NOMO-1 treated with dmso at 0.1 percent for 144 hours (cell line): ENCODE data around the gene PSPH.
"Not testable (repeated sequence)": the region's sequence is repeated elsewhere in the genome, so short reads cannot be mapped to it uniquely, and the experiment has no call there.

Experiments used
- DNase-seq: peaks from one replicate; lab custom pipeline; 2025; ENCODE audit not compliant: unreplicated experiment; lab: John Stamatoyannopoulos, UW

Gene PSPH

DNA sequence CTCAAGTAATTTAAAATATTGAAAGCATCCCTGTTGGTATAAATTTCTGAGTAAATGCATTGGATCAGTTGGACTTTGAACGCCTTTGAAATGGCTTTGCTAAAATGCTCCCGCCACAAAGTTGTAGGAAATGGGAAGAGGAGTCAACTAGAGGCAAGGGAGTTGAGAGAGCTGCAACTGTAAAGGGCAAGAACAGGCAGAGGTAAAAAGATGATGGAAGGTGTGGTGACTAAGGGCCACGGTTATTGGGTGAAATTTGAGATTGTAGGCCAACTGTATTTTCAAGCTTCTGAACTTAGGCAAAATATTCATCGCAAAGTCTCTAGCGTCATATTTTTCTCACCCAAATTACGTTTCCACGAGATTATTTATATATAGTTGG lies 12.2 kb upstream of the PSPH start:
- no peak for DNase-seq

DNA sequence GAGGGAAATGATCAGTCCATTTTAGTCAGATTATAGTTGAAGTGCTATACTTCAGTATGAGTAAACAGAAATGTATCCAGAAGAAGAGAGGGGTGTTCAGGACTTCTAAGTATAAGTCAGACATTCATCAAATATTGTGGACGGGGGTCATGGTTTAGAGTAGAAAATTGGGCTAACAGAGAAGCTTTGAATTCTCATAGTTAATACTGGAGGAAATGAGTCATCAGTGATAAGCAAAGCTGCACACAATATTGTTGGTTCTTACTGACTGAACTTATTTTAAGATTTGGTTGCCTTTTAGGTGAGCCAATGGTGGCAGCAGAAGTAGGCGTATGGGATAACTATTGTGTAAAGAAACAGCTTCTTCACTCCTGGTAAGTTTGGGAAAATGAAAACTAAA lies 11.1 kb upstream of the PSPH start:
- no peak for DNase-seq

DNA sequence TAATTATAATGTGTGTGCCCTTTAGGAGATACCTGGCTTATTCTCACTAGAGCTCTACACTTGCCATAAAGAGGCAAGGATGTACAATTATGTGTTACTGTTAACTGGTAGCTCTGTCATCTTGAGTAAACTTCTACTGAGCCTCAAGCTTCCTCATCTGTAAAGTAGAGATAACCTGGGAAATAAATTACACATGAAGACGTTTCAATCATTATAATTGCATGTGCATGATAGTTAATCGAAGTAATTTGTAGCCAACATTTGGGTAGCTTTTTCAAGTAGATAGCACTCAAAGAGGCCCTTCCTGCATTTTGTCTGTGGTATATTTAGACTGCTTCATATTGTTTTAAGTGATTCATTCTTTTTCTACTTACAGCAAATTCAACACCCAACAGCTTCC lies 2.7 kb upstream of the PSPH start:
- DNase-seq, result no peak

DNA sequence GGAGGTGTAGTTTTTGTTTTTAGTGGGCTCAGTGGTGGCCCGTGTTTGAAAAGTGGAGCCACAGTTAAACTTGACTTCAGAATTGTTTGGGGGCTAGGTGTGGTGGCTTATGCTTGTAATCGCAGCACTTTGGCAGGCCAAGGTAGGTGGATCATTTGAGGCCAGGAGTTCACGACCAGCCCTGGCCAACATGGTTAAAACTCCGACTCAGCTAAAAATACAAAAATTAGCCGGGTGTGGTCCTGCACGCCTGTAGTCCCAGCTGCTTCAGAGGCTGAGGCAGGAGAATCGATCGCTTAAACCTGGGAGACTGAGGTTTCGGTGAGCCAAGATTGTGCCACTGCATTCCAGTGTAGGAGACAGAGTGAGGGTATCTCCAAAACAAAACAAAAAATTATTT lies 2.1 kb upstream of the PSPH start:
- DNase-seq, result no peak

DNA sequence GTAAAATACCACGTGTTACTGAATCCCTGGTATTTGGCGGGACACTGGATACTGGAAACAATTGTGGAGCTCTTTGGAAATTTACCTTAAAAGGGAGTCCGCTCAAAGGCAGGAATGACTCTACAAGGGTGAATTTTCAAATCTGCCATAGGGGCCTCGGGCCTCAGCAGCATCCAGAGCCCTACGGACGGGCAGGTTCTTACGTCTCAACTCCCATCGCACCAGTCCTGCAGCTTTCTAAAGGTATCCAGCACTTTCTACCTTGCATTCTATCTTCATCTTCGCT lies 248 bp downstream of the PSPH start:
- DNase-seq, result no peak

DNA sequence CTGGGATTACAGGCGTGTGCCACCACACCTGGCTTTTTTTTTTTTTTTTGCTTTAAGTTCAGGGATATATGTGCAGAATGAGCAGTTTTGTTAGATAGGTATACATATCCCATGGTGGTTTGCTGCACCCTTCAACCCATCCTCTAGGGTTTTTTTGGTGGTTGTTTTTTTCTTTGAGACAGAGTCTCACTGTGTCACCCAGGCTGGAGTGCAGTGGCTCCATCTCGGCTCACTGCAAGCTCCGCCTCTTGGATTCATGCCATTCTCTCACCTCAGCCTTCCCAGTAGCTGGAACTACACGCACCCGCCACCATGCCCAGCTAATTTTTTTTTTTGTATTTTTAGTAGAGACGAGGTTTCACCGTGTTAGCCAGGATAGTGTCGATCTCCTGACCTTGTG lies 2.5 kb downstream of the PSPH start:
- DNase-seq, result not testable (repeated sequence)

DNA sequence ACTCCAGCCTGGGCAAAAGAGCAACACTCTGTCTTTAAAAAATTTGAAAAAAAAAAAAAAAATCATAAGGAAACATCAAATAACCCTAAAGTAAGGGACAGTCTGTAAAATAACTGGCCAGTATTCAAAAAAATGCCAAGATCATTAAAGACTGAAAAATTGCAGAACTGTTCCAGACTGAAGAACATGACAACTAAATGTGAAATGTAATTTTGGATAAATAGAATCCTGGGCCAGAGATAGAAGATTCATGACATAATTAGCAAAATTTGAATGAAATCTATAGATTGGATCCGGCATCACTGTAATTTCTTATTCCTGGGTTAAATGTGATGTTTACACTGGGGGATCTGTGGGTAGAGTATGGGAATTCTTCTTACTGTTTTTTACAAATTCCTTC lies 3.0 kb downstream of the PSPH start:
- DNase-seq, result no peak

DNA sequence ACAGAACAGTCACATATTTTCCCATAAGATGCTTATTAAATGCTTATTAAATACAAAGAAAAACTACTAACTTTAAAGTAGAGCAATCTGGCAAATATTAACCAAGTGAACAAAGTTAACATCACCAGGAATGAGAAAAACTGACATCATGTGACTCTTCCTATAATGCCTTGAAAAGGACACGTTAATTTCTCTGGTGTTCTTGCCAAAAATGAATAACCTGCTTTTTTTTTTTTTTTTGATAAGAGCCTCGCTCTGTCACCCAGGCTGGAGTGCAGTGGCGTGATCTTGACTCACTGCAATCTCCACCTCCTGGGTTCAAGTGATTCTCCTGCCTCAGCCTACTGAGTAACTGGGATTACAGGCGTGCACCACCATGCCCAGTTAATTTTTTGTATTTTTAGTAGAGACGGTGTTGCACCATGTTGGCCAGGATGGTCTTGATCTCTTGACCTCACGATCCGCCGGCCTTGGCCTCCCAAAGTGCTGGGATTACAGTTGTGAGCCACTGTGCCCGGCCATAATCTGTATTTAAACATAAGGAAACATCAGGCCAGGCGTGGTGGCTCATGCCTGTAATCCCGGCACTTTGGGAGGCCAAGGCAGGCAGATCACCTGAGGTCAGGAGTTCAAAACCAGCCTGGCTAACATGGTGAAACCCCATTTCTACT lies 3.7 kb downstream of the PSPH start:
- DNase-seq, result not testable (repeated sequence)

DNA sequence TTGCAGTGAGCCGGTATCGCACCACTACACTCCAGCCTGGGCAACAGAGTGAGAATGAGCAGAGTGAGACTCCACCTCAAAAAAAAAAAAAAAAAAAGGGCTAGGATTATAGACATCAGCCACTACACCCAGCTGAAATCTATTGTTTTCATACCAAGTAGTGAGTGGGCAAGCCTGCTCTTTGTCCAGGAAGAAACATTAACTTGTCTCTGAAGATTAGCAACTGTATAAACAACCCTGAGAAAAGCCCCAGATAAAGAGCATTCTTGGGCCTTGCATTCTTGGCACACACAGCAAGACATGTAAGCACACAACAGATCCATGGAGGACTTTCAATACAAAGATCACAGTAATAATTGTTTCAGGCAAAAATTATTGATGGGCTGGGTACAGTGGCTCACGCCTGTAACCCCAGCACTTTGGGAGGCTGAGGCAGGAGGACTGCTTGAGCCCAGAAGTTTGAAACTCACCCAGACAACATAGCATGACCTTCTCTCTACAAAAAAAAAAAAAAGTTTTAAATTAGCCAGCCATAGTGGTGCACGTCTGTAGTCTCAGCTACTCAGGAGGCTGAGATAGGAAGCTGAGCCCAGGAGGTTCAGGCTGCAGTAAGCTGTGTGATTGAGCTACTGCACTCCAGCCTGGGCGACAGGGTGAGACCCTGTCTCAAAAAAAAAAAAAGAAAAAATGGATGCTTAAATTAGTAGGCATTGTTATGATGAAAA lies 4.4 kb downstream of the PSPH start:
- DNase-seq, result no peak

DNA sequence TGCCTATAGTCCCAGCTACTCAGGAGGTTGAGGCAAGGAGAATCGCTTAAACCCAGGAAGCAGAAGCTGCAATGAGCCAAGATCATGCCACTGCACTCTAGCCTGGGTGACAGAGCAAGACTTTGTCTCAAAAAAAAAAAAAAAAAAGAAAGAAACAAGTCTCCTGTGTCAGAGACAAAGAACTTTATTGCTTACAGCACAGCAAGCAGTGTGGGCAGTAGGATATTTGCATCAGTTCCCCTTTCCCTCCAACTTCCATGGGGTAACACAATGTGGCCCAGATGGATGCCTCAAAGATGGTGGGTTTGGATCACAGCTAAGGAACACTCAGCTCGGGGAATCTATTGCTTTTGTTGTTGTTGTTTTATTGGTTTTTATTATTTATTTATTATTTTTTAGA lies 5.5 kb downstream of the PSPH start:
- not testable (repeated sequence) for DNase-seq

DNA sequence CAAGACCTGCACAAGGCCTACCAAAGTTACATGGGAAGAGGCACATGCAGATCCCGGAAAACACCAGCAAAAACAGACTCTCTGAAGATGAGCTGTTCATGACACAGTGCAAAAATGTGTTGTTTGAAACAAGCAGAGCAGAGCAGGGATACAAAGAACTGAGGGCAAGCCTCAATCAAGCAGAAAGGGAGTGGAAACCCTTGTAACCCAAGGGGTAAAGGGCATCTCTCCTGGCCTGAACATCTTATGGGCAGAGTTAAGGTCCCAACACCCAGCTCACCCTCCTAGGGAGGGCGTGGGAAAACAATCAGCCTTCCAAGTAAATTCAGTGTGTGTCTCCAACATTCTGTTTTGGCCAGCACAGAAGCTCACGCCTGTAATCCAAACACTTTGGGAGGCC lies 10.5 kb downstream of the PSPH start:
- DNase-seq, result no peak

DNA sequence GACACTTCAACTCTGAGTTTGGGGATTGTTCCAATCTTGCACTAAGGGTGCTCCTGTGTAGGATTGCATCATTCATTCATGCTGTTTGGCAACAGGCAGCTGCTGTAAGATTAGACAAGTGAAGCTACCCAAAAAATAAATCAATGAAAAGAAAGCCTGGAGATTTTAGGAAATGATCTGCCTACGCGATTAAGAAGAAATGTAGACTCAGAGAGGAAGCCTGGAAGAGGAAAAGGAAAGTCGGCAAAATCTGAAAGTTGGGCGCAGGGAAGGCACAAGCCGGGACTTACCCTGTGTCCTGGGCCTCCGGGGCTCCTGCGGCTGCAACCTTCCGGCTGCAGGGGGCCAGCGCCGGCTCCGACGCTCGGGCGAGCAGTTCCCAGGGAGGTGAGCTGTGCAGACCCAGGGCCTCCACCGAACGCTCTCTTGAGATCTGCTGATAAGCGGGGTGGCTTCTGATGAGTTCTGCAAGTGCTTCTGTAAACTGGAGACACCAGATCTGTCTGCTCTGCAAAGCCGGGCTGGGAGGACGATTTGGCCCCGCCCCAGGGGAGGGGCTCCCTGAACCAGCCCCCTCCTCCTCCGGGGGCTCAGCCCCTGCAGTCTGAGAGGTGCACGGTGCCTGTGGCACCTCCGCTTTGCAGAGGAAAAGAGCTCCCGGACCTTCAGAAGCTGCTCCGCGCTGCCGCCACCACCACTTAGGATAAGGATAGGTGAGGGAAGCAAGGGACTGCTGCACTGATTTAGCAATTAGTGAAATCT lies 17.4 kb downstream of the PSPH start:
- peak; percentile 68 for DNase-seq

DNA sequence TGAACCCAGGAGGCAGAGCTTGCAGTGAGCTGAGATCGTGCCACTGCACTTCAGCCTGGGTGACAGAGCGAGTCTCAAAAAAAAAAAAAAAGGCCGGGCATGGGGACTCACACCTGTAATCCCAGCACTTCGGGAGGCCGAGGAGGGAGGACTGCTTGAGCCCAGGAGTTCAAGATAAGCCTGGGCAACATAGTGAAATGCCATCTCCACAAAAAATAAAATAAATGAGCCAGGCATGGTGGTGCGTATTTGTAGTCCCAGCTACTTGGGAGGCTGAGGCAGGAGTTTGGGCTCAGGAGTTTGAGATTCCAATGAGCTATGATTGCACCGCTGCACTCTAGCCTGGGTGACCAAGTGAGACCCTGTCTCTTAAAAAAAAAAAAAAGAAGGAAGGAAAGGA lies 18.7 kb downstream of the PSPH start:
- DNase-seq, result not testable (repeated sequence)

DNA sequence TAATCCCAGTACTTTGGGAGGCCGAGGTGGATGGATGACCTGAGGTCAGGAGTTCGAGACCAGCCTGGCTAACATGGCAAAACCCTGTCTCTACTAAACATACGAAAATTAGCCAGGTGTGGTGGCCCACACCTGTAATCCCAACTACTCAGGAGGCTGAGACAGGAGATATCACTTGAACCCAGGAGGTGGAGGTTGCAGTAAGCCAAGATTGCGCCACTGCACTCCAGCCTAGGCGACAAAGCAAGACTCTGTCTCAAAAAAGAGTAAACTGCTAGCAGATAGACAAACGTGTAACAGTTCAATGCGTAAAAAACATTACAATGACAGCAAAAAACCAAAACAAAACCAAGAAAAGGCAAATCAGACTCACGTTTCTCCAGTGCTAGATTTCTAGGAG lies 19.7 kb downstream of the PSPH start:
- DNase-seq, result not testable (repeated sequence)

DNA sequence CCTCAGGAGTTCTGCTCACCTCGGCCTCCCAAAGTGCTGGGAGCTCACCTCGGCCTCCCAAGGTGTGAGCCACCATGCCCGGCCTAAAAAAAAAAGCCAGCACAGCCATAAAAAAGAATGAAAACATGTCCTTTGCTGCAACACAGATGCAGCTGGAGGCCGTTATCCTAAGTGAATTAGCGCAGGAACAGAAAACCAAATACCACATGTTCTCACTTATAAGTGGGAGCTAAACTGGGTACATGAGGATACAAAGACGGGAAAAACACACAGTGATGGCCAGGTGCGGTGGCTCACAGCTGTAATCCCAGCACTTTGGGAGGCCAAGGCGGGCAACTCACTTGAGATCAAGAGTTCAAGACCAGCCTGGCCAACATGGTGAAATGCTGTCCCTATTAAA lies 20.9 kb downstream of the PSPH start:
- DNase-seq, result no peak

DNA sequence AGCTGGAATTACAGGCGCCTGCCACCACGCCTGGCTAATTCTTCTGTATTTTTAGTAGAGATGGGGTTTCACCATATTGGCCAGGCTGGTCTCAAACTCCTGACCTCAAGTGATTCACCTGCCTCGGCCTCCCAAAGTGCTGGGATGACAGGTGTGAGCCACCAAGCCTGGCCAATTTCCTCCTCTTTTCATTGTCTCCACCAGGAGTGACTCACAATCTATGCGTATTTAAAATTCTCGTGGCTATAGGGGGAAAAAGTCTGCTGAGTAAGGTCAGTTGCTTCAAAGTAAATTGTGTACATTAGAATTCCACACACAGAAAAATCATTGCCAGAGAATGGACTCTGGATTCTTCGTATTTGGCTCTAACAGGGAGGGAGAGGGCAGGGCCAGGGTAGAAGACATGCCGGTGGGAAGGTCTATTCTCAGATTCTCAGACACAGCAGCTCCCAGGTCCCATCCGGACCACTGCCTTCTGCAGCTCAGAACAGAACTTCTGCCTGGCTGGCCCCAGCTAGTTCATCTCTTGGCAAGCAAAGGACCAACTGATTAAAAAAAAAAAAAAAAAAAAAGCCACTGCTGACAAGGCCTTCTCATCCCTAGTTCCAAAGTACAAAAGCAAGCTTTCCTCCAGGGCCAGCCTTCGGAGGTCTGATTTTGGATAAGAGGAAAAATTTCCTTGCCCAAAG lies 22.2 kb downstream of the PSPH start:
- DNase-seq, result no peak

DNA sequence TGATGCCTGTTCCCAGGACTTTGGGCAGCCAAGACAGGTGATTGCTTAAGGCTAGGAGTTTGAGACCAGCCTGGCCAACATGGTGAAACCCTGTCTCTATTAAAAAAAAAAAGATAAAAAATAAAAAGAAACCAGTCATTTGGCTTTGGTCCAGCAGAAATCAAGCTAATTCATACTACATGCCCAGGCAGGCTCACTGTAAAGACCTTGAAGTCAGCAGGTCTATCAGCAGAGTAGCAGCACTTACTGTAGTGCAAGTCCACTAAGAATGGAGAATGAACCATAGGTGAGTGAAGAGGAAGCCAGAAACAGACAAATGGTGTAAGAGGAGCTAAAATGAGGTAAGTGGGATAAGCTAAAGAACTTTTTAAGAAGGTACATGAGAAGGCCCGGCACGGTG lies 24.7 kb downstream of the PSPH start:
- DNase-seq, result no peak

DNA sequence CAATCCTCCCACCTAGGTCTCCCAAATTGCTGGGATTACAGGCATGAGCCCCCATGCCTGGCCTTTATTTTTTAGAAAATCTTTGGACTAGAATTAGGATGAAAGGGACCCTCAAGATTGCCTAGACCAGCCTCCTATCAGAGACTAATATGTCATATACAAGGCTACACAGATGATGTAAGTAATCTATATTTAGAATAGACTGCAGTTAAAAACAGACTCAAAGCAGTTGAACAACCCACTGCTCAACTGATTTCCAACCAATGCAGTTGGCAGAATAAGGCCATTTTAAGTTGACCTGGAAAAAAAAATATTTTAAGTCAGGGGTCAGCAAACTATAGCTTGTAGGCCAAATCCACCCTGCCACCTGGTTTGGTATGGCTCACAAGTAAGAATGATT lies 27.7 kb downstream of the PSPH start:
- DNase-seq, result no peak

DNA sequence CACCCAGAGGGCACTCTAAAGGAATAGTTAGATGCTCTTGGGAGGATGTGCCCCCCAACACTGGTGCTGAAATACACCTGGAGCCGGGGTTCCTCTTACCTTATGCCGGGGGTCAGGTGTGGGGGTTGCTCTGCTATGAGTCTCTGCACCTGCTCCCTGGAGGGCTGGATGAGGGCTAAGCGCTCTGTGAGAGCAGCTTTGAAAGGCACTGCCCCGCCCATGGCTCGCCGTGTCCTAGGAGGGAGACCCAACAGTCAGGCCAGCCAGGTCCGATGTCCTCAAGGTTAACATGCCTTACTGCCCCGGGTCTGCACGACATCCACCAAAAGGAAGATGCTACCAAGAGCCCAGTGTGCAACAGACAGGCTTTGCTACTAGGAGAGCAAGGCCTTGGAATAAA lies 31.7 kb downstream of the PSPH start:
- DNase-seq, result no peak

DNA sequence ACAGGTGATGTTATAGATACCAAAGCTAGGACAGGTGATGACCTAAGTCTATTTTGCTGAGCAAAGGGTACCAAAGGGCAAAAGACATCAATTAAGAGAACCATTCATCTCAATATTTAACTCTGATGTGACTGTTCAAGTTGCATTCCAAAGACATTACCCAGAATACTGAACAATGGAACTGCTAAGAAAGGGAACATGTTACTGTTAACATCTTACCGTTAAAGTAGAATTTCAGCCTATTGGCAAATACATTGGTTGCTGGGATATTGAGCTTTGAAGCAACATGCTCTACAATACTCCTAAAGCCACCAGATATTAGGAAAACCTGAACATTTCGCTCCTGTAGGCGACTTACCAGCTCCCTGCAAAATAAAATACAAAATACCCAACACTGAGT lies 34.2 kb downstream of the PSPH start:
- DNase-seq, result not testable (repeated sequence)

DNA sequence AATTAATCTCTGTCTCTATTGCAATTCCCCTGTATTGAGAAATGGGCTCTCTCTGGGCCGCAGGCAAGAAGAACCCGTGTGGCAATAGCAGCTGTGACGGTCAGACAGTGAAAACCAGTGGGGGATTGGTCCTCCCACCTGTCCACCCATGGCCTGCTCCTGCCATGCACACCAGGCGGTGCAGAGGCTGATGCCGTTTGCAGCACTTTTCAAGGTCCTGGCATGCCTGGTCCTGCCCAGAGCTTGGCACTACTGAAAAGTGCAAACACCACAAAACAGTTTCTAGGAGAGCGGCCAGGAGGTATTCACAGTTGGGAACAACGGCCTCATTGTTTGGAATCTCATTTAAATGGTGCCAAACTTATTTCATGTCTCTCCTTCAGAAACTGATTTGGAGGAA lies 41.5 kb downstream of the PSPH start:
- no peak for DNase-seq

DNA sequence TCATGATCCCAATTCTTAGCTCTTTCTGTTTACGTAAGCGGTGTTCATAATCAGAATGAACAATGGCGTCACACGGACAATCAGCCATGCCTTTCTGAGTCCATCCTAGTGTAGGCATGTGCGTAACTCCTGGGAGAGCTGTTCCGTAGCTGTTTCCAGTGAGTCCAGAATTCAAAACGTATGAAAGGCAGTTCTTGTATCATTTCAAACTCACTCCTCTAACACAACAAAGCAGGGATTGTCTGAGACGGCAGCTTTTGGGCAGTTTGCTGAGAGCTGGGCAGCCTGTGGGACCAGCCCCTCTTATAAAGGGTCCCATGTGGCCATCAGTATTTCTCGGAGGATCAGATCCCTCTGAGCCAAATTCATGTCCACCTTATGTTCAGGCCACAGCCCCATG lies 43.4 kb downstream of the PSPH start:
- no peak for DNase-seq
